Fibroblast of villous mesenchyme (primary cell): ENCODE results near the gene CNST. TPM values are rescaled to one million over a fixed set of nuclear protein-coding genes. Genes with fewer than 3 reads are reported as not detected.
"Not testable (repeated sequence)": the region's sequence is repeated elsewhere in the genome, so short reads cannot be mapped to it uniquely, and the experiment has no call there.

ENCODE experiments used
- DNase-seq: peaks from one replicate; pipeline ENCODE4 v3.0.0-alpha.2; 2010; ENCODE audit warnings: low read depth
- H3K4me3 ChIP-seq: 2 replicates; pipeline ENCODE4 v1.5.1; 2011; ENCODE audit warnings: low read depth, mild to moderate bottlenecking, low read length
- CTCF ChIP-seq: IDR thresholded peaks from 2 replicates; pipeline ENCODE4 v1.5.1; 2012; ENCODE audit warnings: low read depth, mild to moderate bottlenecking, low read length; ENCODE audit not compliant: insufficient read depth
- total RNA-seq: library from RNA; depleted of rRNA; stranded (reverse); fragments of >200 nt; gene quantifications from 2 replicates; pipeline ENCODE4 v1.2.3, GENCODE V29; 2012

The CNST gene
- total RNA-seq, 1 donor: 44.0 TPM

- H3K4me3 ChIP-seq: no peak overlapping the region
- no peak for TF ChIP-seq CTCF
- DNase-seq: no peak
Observed at GRCh38 chr1:246554201-246554600, 12.1 kb upstream of the CNST start.

- no peak for TF ChIP-seq CTCF
- H3K4me3 ChIP-seq: no peak overlapping the region
- DNase-seq: no peak
Observed at GRCh38 chr1:246558041-246558440, 8.2 kb upstream of the CNST start.

- no peak overlapping the region for H3K4me3 ChIP-seq
- TF ChIP-seq CTCF: no peak
- no peak for DNase-seq
Observed at GRCh38 chr1:246559310-246559709, 6.9 kb upstream of the CNST start.

GRCh38 chr1:246560833-246561232 is 5.4 kb upstream of the CNST start:
- H3K4me3 ChIP-seq, DNase-seq: not testable (repeated sequence)

GRCh38 chr1:246564839-246565750 is 1.2 kb upstream of the CNST start:
- no peak for TF ChIP-seq CTCF
- no peak for DNase-seq
- H3K4me3 ChIP-seq: peak overlapping the region; percentile 99

GRCh38 chr1:246565751-246566127 is 517 bp upstream of the CNST start:
- peak overlapping the region; percentile 99 for H3K4me3 ChIP-seq
- TF ChIP-seq CTCF: no peak
- peak; percentile 83 for DNase-seq

- TF ChIP-seq CTCF: no peak
- peak overlapping the region; percentile 99 for H3K4me3 ChIP-seq
- peak; percentile 80 for DNase-seq
Observed at GRCh38 chr1:246566813-246567645, 773 bp downstream of the CNST start.
